ENCODE measurements around the gene KLHL35.
A peak's percentile ranks its signal among the peaks of the same experiment; 100 is the strongest.

Gene KLHL35

DNA sequence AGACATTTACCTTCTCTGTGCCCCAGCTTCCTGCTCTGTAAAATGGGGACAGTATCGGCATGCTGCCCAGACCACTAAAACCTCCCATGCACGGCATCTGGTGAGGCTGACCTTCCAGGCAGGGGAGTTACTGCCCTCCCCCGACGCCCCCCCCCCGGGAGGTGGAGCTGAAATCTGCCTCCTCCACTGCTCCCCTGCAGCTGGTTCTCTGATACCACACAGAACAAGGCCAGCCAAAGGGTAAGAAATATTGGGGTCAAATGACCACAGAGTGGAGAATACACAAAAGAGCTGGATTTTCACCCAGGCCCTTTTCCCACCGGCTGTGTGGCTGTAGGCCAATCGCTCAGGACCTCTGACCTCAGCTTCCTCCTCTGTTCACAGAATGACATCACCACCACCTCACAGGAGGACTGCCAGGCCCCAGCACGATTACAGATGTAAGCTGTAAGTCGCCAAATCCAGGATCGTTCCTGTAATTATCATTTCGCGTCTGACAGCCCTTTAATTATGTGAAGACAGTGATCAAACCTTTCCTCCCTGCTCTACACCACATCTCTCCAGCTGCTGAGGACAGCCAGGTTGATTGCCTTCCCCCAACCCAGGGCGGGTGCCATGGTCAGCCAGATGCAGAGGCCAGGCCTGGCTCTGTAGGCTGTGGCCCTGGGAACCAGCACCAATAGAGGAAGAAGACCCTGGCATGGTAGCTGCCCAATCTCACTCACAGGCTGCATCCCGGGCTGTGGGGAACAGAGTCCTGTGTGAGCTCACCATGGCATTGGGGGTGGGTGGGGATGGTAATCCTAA lies 35.7 kb upstream of the KLHL35 start:
- no peak for DNase-seq

DNA sequence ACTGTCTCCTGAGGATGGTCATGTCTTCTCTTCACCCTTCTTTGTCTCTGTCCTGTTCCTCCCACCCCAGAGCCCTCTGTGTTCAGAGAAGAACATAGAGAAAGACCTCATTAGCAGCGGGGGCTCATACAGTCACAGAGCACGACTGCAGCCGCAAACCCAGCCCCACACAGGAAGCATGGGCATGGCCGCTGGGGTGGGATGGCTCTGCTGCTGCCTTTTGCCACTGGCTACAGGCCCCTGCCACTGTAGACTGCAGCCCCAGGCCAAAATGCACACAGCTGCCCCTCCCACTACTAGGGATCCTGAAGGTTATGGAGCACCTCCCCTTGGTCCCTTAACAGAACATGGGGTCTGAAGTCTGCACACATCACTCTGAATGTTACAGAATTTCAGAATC lies 34.9 kb upstream of the KLHL35 start:
- no peak for DNase-seq

DNA sequence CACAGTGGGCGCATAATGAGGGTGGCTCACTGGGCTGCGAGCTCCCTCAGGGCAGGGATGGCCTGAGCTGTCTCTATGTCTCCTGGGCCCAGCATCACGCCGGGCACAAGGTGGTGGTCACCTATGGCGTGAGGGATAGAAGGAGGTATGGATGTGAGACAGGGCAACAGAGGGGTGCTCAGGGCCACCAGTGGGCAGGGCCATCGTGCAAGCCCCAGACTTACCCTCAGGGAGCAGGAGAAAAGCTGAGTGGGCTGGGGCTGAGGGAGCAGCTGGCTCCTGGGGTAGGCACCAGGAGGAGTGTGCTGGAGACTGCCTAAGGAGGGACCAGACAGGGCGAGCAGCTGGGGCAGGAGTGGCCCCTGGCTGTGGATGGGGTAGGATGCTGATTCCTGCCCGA lies 34.3 kb upstream of the KLHL35 start:
- DNase-seq, result no peak

DNA sequence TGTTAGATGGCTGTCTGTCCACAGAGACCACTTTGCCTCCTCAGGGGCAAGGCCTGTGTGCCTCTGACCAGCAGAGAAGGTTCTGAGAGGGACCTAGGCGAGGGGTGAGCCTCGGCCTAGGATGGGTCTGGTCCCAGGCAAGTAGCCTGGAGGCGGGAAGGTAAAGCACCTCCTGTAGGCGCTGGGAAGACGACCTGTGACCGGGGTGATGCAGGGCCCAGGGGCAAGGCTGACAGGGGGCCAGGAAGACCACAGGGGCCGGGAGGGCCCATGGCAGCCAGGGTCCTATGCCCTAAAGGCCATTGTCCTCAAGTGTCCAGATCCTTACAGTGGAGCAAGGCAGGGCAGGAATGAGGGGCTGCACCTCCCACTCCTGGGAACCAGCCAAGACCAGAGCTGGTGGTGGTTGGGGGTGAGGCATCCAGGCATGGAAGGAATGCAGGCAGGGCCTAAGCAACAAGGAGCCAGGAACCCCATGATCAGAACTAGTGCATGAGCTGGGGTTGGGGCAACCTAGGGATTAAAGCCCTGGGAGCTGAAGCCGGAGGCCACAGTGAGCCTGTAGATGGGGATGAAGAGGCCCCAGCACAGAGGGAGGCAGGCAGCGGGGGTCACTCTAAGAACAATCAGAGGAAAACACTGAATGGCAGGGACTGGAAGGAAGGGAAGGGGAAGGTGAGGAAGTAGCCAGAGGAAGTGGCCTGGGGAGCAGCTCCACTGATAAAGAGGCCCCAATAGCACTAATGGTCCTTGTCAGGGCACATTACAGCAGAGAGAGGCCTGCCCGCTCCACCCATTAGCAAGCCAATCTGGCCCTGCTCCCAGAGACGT lies 32.9 kb upstream of the KLHL35 start:
- no peak for DNase-seq

DNA sequence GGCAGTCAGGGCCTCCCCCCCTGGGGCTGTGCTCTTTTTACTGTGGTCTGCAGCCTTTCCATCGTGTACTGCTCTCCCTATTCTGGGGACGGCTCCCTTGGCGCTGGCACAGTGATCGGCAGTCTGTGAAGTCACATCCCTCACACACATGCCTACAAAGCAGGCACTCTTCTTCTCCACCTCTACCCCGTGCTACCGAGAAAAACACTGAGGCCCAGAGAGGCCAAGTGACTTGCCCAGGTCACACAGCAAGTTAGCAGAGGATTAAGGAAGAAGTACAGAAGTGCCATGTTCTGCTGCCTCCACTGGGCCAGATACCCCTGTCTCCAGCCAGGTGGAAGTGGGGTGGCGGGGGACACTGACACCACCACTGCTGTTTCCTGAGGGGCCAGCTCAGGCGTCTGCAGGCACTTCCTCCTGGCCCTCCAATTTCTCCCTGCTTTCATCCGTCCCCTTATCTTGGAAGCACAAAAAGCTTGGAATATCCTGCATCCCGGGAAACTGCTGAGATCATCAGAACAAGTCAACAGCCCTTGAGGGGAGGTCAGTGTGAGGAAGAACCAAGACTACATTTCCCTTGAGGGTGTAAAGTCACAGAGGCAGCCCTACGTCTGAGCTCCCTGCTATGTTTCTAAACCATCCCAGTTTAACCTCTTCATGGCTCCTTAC lies 30.2 kb upstream of the KLHL35 start:
- peak; percentile 73 for DNase-seq

DNA sequence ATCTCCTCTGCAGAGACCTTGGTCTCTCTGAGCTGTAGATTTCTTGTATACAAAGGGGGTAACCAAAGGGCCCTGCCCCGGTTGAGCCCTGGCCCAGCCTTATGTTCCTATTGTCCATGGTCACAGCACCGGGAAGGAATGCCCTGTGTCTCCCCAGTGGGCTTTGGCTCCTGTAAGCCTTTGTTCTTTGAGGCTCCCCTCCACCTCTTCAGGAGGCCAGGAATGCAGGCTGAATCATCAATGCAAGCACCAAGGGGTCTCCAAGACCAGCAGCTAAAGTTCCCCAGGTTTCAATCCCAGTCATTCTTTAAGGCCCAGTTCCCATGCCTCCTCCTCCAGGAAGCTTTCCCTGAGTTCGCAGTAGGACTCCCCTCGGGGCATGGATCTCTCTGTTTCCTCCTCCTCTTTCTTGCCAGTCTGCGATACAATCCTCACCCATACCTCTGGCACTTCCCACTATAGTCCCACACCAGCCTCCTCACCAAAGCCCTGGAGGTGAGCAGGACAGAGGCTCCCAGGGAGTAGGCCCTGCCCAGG lies 29.2 kb upstream of the KLHL35 start:
- no peak for DNase-seq

DNA sequence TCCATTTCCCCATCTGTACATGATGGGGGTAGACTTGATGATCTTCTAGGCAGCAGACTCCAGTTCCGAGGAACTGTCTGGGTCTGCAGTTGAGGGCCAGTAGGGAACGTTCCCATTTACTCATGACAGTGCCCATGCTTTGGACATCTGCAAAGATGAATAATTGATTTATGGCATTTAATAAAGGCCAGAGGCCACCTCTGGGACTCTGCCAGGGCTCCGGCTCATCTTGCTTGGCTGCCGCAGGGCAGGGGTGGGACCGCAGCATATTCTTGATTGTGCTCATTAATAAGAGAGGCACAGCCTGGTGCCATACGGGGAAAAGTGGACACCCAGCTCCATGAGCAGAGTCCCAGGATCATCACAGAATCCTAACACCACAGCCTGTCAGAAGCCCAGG lies 28.1 kb upstream of the KLHL35 start:
- DNase-seq, result no peak

DNA sequence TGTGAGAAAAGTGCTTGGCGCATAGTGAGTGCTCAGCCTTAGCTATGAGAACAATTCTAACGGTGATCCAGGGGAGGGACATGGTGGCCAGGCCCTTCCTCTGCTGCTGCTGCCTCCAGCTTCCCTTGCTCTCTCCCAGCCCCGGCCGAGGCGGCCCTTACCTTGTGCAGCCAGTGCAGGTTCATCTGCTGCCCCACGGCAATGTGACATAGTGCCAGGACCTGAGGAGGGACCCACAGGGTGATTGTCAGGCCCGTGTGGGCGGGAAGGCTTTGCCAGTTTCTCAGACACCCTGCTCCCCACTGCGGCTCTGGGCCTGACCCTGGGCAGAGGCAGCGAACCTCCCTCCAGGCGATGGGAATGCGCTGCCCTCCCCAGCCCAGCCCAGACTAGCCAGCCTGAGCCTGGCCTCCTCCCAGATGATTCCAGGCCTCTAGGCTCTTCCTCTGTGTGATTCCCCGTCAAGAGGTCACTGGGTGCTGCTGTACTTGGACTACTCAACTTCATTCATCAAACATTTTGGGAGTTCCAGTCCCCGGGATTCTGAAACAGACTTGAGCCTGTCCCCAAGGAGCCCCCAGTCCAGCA lies 23.7 kb upstream of the KLHL35 start:
- DNase-seq, result no peak

DNA sequence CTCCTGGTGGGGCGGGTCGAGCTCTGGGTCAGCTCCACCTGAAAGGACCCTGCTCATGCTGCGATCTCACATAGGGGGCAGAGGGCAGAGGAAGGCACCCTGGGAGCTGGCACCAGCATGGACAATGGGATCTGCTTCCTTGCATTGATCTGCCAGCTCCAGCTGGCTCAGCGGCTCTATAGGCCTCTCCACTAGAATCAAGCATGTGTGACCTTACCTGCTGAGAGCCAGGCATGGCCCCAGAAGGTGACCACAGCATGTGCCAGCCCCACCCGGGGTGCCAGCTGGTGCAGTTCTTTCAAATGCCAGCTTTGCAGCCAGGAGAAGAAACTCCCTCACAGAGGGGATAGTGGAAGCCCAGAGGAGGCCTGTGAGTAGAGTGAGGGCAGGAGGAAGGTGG lies 22.0 kb upstream of the KLHL35 start:
- no peak for DNase-seq

DNA sequence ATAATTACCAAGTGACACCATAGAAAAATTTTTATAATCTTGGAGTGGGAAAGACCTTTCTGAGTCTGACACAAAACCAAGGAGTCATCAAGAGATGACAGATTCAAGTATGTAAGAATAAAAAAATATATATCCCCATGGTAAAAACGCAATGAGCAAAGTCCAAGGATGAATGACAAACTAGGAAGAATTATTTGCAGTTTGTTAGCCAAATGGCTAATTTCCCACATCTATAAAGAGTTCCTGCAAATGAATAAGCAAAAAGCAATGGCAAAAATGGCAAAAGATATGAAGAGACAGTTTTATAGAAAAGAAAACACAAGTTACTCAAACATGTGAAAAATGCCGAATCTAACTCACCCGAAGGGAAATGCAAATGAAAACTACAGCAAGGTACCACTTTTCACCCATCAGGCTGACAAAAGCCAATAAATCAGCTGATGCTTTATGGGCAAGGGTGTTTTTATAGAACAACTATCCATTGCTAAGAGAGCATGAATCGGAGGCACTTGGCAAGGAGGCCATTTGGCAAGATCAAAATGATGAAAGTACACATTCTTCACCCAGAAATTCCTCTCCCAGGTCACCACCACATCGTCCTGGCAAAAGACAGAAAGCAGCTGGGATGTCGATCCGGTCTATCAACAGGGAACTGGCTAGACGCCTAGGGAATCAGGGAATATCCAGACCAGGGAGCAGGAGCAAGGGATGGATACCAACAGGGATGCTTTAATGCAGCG lies 21.1 kb upstream of the KLHL35 start:
- DNase-seq, result no peak

DNA sequence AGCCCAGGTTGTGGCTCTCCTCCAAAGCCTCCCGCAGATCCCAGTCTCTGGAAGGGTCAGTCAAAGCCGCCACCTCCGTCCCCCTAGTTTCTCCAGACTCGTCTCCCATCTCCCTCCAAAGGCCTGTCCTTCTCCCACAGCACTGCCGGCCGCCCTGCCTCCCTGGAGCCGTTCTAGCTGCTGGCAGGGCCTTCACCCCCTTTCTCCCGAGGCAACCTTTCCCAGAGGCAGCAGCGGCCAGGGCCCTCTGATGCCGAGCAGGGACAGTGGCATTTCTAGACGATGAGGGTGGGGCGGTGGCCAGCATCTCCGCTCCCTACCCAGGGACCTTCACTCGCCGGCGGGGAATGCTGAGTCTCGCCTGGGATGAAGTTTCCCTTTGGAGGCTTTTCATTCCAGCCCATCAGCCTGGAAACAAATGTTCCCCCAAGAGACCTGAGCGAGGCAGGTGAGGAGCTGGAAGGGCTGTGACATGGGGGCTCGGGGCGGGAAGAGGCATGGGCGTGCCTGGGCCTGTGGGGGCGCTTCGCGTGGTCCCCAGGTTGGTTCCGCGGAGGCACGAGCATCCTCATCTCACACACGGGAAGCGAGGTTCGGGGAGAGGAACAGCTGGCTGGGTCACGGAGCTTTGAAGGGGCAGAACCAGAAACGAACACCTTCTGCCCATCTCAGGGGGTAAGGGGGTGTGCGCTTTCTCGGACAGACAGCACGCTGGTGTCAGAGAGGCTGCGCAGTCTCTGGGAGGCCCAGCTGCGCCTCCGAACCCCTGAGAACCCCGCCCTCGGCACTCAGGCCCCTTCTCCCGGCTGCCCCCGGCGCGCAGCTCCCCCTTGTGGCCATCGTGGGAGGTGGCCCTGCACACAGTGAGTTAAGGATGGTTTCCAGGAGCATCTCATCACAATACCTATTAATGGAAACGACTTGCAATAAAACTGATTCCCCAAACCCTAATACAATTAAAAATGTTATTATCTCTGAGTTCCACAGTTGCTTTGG lies 18.1 kb upstream of the KLHL35 start:
- no peak for DNase-seq

DNA sequence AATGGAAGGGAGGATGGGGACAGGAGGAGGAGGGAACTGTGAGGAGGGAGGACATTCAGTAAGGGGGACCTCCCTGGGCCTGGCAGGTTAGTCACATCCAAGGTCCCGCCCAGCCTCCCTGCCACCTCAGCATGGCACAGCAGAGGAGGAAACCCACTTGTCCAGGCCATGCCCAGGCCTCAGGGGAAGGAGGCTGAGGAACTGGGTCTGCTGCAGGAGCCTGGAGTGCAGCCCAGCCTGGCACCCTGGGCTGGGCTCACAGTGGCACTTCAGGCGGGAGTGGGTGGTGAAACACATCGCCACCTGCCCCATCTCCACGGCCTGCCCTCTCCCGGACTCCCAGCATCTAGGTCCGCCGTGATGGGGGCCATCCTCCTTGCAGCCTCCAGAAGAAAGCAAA lies 17.2 kb upstream of the KLHL35 start:
- no peak for DNase-seq

DNA sequence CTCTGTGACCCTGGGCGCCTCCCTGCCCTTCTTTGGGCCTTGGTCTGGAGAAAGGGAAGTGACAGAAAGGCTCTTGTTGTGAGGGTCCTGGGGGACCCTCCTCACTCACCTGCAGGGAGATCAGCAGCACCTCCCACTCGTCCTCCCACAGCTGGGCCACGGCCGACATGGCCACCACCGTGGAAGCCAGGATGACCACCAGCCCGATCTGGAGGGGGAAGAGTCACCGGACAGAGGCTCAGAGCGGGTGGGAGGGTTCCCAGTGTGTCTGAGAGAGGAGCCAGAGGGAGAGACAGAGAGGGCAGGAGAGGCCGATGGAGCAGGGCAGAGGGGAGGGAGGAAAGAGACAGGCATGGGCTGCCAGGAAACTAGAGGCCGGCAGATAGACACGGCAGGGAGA lies 16.8 kb upstream of the KLHL35 start:
- DNase-seq, result no peak

DNA sequence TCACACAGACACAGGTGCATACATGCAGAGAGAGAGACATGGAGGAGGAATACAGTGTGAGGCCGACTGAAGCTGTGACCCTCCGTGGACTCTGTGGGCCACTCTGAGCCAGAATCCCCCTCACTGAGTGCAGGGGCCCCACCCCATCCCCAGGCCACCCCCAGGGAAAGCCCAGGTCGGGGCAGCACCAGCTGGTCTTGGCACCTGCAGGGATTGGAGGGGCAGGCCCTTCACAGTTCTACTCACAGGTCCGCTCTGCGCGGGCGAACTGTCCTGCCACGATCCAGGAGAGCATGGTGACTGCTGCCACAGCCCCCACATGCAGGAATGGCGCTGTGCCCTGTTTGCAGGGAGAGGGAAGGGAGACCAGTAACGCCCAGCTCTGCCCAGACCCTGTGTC lies 16.3 kb upstream of the KLHL35 start:
- DNase-seq, result no peak

DNA sequence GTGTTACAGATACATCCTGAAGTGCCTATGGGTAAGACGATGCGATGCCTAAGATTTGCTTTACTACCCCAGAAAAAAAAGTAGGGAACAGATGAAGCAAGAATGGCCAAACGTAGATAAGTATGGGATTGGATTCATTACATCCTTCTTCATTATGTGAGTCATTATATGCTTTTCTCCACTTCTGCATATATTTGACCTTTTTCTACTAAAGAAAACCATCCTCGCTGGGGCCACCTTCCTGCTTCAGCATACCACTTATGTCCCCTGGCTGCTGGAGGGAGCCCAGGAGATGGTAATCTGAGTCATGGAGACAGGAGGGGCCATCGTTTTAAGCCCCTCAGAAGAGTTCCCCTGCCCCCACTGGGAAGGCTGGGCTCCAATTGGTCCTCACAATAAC lies 14.4 kb upstream of the KLHL35 start:
- no peak for DNase-seq

DNA sequence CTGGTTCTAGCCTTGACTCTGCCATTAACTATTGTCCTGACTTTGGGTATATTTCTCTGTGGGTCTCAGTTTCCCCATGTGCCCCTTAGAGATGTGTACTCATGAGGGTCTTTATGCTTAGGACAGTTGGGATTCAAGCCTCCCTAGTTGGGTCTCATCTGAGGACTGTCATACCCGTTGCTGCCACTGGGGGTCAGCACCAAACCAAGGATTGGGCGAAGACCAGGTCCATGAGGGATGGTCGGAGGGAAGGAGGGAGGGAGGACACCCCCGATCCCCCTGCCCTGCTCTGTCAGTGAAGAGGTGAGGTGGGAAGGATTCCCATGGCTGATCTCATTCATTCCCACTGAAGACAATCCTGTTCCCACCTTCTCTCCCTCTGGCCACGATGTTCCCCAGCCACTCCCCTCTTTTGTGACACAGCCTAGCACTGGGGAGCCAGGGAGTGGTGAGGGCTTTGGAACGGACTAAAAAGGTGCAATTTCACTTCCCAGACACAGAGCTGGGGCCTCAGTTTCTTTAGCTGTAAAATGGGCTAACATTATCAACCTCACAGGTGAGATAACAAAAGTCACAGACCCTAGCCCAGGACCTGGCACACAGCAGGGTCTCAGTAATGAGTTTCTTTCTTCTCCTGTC lies 12.4 kb upstream of the KLHL35 start:
- DNase-seq, result peak; percentile 82

DNA sequence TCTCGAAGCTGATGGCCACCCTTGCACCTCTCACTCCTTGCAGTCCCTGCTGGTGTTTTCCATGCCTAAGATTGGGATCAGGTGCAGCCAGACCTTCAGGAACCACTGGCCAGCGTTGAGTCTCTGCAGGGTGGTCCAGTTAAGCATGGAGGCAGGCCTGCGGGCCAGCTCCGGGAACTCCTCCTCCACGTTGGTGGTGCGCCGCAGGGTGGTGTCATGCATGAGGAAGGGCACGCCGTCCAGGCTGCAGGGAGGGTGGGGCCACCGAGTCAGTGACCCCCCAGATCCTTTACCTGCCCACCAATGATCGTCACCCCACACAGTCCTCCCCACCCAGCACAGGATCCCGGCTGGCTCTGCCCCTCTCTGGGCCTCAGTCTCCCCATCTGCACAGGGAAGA lies 10.0 kb upstream of the KLHL35 start:
- no peak for DNase-seq

DNA sequence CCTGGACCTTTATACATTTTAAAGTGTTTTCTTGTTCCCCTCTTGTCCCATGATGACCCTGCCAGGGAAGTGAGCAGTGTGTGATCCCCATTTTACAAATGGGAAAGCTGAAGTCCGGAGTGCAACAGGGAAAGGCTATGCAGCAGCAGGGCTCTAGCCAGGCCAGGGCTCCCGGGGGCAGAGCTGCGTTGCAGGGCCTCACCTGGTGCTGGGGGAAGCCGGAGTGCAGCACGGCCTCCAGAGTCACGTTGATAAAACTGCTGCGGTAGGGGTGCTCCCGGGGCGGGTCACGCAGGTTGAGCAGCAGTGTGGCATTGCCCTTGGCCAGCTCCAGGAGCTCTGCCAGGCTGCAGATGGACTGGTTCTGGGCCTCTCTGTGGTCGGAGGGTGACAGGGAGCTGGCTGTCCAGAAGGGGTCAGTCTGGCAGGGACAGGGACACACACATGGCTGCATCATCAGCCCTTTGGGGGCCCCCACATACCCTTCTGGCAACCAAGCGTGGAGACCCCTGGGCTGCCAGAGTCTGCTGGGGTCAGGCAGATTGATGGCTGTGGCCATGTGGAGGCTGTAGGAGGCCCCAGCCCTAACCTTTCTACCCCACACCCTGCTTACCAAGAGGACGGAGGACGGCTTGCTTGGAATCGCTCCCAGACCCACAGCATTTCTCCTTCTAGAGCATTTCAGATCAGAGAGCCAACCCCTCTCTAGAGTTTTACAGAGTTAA lies 9.3 kb upstream of the KLHL35 start:
- no peak for DNase-seq

DNA sequence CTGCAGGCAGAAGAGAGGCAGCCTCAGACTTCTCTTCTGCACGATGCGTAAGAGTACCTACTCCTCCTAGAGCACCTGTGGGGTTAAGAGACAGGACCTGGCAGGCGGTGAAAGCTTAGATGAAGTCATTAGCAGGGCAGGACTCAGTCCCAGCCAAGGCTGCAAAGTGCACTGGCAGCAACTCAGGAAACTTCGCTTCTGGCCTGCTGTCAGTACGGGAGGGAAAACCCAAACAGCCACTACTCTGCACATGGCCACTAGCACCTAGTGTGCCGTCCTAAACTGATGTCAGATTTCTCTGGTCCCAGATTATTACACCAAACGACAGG lies 8.8 kb upstream of the KLHL35 start:
- DNase-seq, result no peak

All from islet precursor cell (in vitro differentiated cells).